Muscle of arm (tissue), 14 donors: ENCODE data around the gene PCDHGB3. TPM values are rescaled to one million over a fixed set of nuclear protein-coding genes. Genes with fewer than 3 reads are reported as not detected.
"Not testable (repeated sequence)": the region's sequence is repeated elsewhere in the genome, so short reads cannot be mapped to it uniquely, and the experiment has no call there.

ENCODE experiments used
- DNase-seq: peaks from one replicate; pipeline ENCODE4 v3.0.0-alpha.2; 2013
- long read RNA-seq, 11 donors: transcript quantifications; one replicate each; lab custom pipeline, GENCODE V29; 2026
- polyA plus RNA-seq, 12 donors: library from polyadenylated mRNA; unstranded; fragments of 120-200 nt; gene quantifications; one replicate each; pipeline ENCODE4 v1.2.1, GENCODE V29; 2013; ENCODE audit not compliant: insufficient read length in 12 of 12

The PCDHGB3 gene
- 1 to 10 TPM in 8 of 12 donors, under 1 TPM in 2, not detected in 2; 0.94 to 2.0 (median 1.3) TPM for polyA plus RNA-seq
- long read RNA-seq, donor 1, full-length matches to known transcripts: 2 of 2 reads
- long read RNA-seq, donor 1, partial matches to known transcripts: 0 of 2 reads
- long read RNA-seq, donor 1, other reads (novel, unspliced or antisense): 0 of 2 reads
- long read RNA-seq, donor 2: 0 reads
- long read RNA-seq, donor 3: 0 reads
- long read RNA-seq, donor 4: 0 reads
- long read RNA-seq, donor 5, partial matches to known transcripts: 0 of 1 reads
- long read RNA-seq, donor 5, other reads (novel, unspliced or antisense): 0 of 1 reads
- long read RNA-seq, donor 6: 0 reads
- long read RNA-seq, donor 7: 0 reads
- long read RNA-seq, donor 8, partial matches to known transcripts: 0 of 1 reads
- long read RNA-seq, donor 8, other reads (novel, unspliced or antisense): 0 of 1 reads
- long read RNA-seq, donor 9: 0 reads
- long read RNA-seq, donor 10: 0 reads
- long read RNA-seq, donor 11, partial matches to known transcripts: 0 of 1 reads
- long read RNA-seq, donor 11, other reads (novel, unspliced or antisense): 0 of 1 reads

- DNase-seq: no peak
Observed at GRCh38 chr5:141369994-141370848, at the start of gene PCDHGB3. Gene PCDHGB3 (plus strand): TSS chr5:141370242. CDS start chr5:141370395, 153 bp downstream.

GRCh38 chr5:141322261-141322660, 47.8 kb upstream of the PCDHGB3 start:
- DNase-seq: no peak

GRCh38 chr5:141326088-141326854, 43.8 kb upstream of the PCDHGB3 start:
- peak; percentile 11 for DNase-seq

- DNase-seq: no peak
Observed at GRCh38 chr5:141328231-141328630, 41.8 kb upstream of the PCDHGB3 start.

- DNase-seq: no peak
Observed at GRCh38 chr5:141330299-141331080, 39.6 kb upstream of the PCDHGB3 start, which contains the start of gene PCDHGA1. Gene PCDHGA1 (plus strand): TSS chr5:141330514.

- DNase-seq: not testable (repeated sequence)
Observed at GRCh38 chr5:141332571-141332970, 37.5 kb upstream of the PCDHGB3 start.

GRCh38 chr5:141338538-141339306, 31.3 kb upstream of the PCDHGB3 start, which contains the start of gene PCDHGA2:
Gene PCDHGA2 (plus strand): TSS chr5:141338760.
- DNase-seq: peak; percentile 30

GRCh38 chr5:141340781-141341354, 29.2 kb upstream of the PCDHGB3 start:
- DNase-seq: not testable (repeated sequence)

- no peak for DNase-seq
Observed at GRCh38 chr5:141342773-141343172, 27.3 kb upstream of the PCDHGB3 start.

- no peak for DNase-seq
Observed at GRCh38 chr5:141343242-141343952, 26.6 kb upstream of the PCDHGB3 start, which contains the start of gene PCDHGA3. Gene PCDHGA3 (plus strand): TSS chr5:141343829. CDS start chr5:141344034, 205 bp downstream.

GRCh38 chr5:141343953-141344463, 26.0 kb upstream of the PCDHGB3 start:
- no peak for DNase-seq

- no peak for DNase-seq
Observed at GRCh38 chr5:141345327-141345726, 24.7 kb upstream of the PCDHGB3 start.

- not testable (repeated sequence) for DNase-seq
Observed at GRCh38 chr5:141346017-141346416, 24.0 kb upstream of the PCDHGB3 start.

- no peak for DNase-seq
Observed at GRCh38 chr5:141349917-141350619, 20.0 kb upstream of the PCDHGB3 start, which contains the start of gene PCDHGB1. Gene PCDHGB1 (plus strand): TSS chr5:141350099. CDS start chr5:141350261, 162 bp downstream.

- DNase-seq: no peak
Observed at GRCh38 chr5:141351591-141351990, 18.5 kb upstream of the PCDHGB3 start.

GRCh38 chr5:141354900-141355469, 15.1 kb upstream of the PCDHGB3 start, which contains the start of gene PCDHGA4:
Gene PCDHGA4 (plus strand): TSS chr5:141355021. CDS start chr5:141355108, 87 bp downstream.
- no peak for DNase-seq

- DNase-seq: no peak
Observed at GRCh38 chr5:141355641-141356040, 14.4 kb upstream of the PCDHGB3 start.
